ENCODE measurements around the gene CDC42EP5.
A peak's percentile ranks its signal among the peaks of the same experiment; 100 is the strongest.

Gene CDC42EP5

GRCh38 chr19:54426291-54426931 is 46.7 kb downstream of the CDC42EP5 start:
- no peak for DNase-seq (ENCODE audit: low spot score)

DNA sequence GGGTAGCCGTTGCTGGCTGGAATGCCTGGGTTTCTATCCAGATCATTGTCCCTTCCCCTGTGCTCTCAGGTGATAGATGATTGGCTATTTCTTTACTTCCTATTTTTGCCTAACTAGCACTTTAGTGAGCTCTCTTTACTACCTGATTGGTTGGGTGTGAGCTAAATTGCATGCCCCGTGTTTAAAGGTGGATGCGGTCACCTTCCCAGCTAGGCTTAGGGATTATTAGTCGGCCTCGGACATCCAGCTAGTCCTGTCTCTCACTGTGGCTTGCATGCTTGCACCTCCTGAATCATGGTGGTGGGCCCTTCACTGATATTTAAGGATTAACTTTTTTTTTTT is 47.7 kb downstream of the CDC42EP5 start:
- no peak for DNase-seq (ENCODE audit: low spot score)

DNA sequence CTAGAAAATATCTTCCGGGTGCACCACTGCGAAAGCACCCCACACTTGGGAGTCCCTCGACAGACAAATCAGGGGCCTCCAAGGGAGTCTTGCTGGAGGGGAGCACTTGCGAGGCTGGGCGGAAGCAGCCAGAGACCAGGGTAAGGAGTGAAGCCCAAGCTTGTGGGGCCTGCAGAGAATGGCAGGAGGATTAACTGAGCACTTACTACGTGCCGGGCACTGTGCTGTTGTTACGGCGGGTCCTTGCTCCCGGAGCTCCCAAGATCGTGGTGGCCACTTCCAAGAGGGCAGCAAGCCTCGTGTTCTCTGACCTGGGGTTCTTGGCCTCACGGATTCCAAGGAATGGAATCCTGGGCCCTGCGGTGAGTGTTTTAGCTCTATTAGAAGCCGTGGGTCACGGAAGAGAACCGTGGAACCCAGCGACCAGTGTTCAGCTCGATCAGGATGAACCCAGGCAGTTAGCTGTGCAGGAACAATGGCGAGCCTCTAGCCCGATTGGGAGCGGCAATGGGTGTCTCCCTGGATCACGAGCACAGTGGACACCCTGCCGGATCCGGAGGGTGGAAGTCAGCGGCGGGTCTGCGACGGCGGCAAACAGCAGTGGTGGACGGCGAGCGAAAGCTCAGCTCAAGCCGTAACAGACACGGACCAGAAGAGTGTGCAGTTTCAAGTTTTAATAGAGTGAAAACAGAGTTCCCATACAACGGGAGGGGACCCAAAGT is 48.3 kb downstream of the CDC42EP5 start:
- DNase-seq (ENCODE audit: low spot score) = no peak

DNA sequence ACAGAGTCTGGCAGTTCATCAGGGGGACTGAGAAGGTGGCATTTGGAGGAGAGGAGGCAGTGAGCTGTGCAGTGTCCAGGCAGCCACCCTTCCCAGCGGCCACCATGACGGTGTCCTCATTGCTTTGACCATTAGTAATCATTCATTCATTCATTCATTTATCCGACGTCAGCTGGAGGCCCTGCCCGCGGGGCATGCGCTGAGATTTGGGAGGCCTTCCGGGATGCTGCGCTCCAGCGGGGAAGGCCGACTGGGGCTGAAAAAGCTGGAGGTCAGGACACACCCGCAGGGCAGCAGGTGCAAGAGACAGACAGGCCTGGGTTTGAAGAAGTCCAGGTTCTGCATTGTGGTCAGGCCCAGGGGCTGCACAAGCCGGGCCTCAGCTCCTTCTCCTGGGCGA is 48.9 kb downstream of the CDC42EP5 start:
- DNase-seq (ENCODE audit: low spot score) = no peak

GRCh38 chr19:54422136-54422535 is 51.0 kb downstream of the CDC42EP5 start:
- no peak for DNase-seq (ENCODE audit: low spot score)

DNA sequence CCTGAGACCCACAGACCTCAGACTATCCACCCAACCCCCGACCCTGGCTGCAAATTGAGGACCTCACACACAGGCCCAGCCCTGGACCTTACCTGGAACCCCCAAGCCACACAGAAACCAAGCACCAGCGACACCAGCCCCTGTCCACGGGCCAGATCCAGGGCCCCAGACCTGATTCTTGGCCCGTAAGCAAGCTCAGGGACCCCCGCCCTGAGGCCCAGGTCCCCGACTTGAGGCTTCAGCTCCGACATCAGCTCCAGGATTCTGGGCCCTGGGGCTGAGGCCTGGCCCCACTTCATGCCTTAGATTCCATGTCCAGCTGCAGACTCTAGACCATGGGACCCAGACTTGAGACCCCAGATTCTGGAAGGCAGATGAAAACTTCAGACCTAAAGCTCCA is 51.6 kb downstream of the CDC42EP5 start:
- no peak for DNase-seq (ENCODE audit: low spot score)

- no peak for DNase-seq (ENCODE audit: low spot score)
Measured at GRCh38 chr19:54421169-54421516, 52.0 kb downstream of the CDC42EP5 start.

DNA sequence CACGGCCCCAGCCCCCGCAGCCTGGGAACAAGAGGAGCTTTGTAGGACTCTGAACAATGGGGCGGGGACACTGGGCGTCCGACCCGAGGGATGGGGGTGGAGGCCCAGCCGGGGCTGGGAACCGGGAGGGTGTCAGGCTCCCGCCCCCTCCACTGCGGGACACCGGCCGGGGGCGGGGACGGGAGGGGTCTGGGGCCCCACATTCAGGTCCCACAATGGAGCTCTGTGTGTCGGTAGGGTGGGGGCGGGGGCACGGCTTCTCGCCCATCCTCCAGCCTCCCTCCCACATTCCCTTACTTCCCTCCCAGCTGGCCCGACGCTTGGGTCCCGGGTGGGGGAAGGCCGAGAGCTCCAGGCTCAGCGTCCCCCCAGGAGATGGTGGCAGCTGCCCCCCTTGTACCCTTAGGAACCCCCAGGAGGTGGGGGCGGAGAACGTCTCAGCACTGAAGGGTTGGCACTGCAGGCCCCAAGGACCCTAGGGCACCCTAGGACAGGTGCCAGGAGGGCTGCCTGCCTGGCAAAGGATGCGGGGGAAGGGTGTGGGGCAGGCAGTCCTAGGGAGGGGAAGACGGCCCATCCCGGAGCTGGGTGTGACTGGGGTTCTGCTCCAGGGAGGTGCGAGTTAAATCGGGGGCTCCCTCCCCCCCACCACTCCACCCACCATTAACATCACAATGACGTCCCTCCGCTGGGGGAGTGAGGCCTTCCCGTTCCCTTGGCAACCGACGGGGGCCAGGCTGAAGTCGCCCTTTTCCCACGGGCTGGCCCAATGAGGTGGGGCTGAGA is 52.5 kb downstream of the CDC42EP5 start:
- DNase-seq (ENCODE audit: low spot score) = no peak

DNA sequence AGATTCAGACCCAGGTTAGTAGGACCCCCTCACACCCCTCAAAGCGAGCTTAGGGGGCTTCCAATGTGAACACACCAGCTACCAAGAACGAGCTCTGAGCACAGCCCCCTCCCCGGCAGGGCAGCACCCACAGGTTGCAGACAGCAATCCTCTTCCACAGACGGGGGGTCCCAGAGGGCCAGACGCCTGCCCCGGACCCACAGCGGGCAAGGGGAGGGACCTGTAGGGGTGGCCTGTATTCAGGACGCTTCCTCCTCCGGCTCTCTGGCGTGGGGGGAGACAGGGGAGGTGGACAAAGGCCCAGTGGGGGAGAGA is 53.1 kb downstream of the CDC42EP5 start:
- DNase-seq (ENCODE audit: low spot score) = no peak

GRCh38 chr19:54418930-54419800 is 53.9 kb downstream of the CDC42EP5 start:
- DNase-seq (ENCODE audit: low spot score) = no peak

DNA sequence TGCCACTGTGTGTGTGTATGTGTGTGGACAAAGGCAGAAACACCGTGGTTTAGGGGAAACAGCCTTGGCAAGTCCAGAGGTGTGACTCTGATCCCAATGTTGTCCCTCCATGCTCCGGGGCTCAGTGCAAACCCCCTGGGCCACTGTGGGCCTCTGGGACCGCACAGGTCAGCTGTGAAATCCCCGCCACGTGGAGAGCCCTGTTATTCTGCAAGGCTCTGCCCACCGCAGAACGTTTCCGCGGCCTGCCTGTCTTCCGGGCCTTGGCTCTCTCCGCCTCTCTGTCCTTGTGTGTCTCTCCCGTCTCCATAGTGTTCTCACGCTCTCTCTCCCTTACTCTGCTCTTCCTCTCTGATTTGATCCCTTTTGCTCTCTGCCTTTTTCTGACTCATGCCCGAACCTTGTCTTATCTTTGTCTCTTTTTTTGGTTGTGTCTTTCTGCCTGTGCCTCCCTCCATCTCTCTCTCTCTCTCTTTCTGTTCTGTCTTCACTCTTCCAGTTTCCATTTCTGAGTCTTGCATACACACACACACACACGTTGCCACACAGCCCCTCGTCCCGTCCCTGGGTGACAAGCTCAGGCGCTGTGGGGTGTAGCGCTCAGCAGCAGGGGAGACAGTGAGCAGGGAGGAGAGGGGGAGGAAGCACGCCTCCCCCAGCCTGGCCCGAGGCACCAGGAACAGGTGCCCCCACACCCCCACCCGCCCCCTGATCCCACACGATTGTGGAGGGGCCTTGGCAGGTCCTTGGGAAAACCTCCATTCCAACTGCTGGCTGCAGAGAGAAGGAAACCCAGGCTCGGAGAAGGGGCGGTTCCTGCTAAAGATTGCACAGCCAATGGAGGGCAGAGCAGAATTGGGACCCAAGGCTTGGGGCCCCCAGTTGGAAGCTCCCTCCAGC is 54.8 kb downstream of the CDC42EP5 start:
- DNase-seq (ENCODE audit: low spot score) = peak; percentile 42

GRCh38 chr19:54416695-54417491 is 56.2 kb downstream of the CDC42EP5 start:
- no peak for DNase-seq (ENCODE audit: low spot score)

- DNase-seq (ENCODE audit: low spot score) = no peak
Measured at GRCh38 chr19:54415901-54416673, 57.0 kb downstream of the CDC42EP5 start.

DNA sequence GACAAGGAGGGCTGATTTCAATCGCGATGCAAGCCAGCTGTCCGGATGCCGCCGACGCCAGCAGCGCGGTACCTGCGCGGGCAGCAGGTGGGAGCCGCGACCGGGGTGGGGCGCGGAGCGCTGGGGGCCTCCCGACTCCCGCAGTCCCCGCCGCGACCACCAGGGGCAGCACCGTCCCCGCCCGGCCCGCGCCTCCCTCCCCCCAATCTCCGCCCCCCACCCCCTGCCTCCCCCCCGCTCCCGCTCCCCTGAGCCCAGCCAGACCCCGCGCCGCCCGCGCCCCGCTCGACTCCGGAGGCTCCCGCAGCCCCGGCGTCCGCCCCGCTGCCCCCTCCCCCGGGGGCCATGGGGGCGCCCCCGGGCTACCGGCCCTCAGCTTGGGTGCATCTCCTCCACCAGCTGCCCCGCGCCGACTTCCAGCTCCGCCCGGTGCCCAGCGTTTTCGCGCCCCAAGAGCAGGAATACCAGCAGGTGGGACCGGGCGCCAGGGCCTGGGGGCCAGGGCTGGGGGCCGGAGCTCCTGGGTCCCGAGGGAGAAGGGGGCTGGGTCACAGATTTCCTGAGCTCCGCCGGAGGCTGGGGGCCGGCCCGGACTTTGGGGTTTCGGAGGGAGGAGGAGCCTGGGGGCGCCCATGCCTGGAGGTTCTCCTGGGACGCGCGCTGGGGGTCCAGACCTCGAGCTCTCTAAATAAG is 57.7 kb downstream of the CDC42EP5 start, which contains the start of gene TTYH1:
Gene TTYH1, plus strand, starts transcription at position 257 of the 693 bp plus-strand sequence. Its CDS starts 89 bp downstream, at position 346.
- no peak for DNase-seq (ENCODE audit: low spot score)
